Activated B cell treated with CpG ODN at 0.5 μM for 24 hours (primary cell): Measurements from ENCODE around the gene MAML2. TPM values are rescaled to one million over a fixed set of nuclear protein-coding genes. Genes with fewer than 3 reads are reported as not detected.

Experiments used
- ATAC-seq: fragments of 200-7000 bp; cut with Tn5 transposase; one replicate; pipeline ENCODE4 v1.10.0; 2021; ENCODE audit warnings: low read depth, mild to moderate bottlenecking, moderate library complexity
- CTCF ChIA-PET: fragments of 350-600 bp; sonication (Branson Sonifier 250); formaldehyde crosslinking; loops from one replicate; lab custom pipeline; 2021; ENCODE audit warnings: antibody characterized with exemption; lab: Charles Lee
- POLR2A ChIA-PET: fragments of 350-600 bp; sonication (Branson Sonifier 250); formaldehyde crosslinking; loops from one replicate; lab custom pipeline; 2021; ENCODE audit warnings: antibody characterized with exemption; lab: Charles Lee
- DNase-seq: peaks from one replicate; pipeline ENCODE4 v3.0.0; 2022
- H3K27ac Mint-ChIP-seq: one replicate; pipeline ENCODE4 v1.8.0; 2020; ENCODE audit warnings: mixed read lengths
- H3K27me3 Mint-ChIP-seq: one replicate; pipeline ENCODE4 v1.8.0; 2021; ENCODE audit warnings: mixed read lengths
- H3K36me3 Mint-ChIP-seq: one replicate; pipeline ENCODE4 v1.8.0; 2021; ENCODE audit warnings: low read depth, mixed read lengths
- H3K4me1 Mint-ChIP-seq: one replicate; pipeline ENCODE4 v1.8.0; 2021; ENCODE audit warnings: mixed read lengths
- H3K4me3 Mint-ChIP-seq: one replicate; pipeline ENCODE4 v1.8.0; 2020; ENCODE audit warnings: mild to moderate bottlenecking, mixed read lengths
- H3K9me3 Mint-ChIP-seq: one replicate; pipeline ENCODE4 v1.8.0; 2020; ENCODE audit warnings: mixed read lengths
- CTCF ChIP-seq: fragments of 200-600 bp; IDR thresholded peaks from one replicate; pipeline ENCODE4 v1.8.0; 2022; ENCODE audit warnings: antibody characterized with exemption, mild to moderate bottlenecking
- intact Hi-C: fragments of 100-400 bp; cut with micrococcal nuclease; formaldehyde crosslinking; loops from one replicate; pipeline ENCODE4 v1.15.1; 2024
- total RNA-seq: library from RNA; stranded (reverse); gene quantifications from 2 replicates; pipeline ENCODE4 v1.2.3, GENCODE V29; 2022

Gene MAML2
- total RNA-seq, 1 donor from 2014 or later = 24.8 TPM

- H3K4me1 Mint-ChIP-seq = no peaks in the 10 kb centered on the region
- ChIA-PET CTCF (no interaction called here), POLR2A (no interaction called here)
- no peak for ATAC-seq
- intact Hi-C loops = no loop called here
- H3K9me3 Mint-ChIP-seq = no peaks in the 10 kb centered on the region
- H3K27me3 Mint-ChIP-seq = no peaks in the 10 kb centered on the region
- no peak overlapping the region for H3K4me3 Mint-ChIP-seq
- TF ChIP-seq CTCF = no peak
- peaks cover 55% of the 10 kb centered on the region for H3K36me3 Mint-ChIP-seq
- H3K27ac Mint-ChIP-seq = no peak overlapping the region
- no peak for DNase-seq
These were observed 351.9 kb downstream of the MAML2 start for GRCh38 chr11:95991101-95991500.

- Mint-ChIP-seq H3K27ac (no peak overlapping the region), H3K4me1 (no peaks in the 10 kb centered on the region)
- no peak for TF ChIP-seq CTCF
These were observed 353.2 kb downstream of the MAML2 start for GRCh38 chr11:95989780-95990179.

DNA sequence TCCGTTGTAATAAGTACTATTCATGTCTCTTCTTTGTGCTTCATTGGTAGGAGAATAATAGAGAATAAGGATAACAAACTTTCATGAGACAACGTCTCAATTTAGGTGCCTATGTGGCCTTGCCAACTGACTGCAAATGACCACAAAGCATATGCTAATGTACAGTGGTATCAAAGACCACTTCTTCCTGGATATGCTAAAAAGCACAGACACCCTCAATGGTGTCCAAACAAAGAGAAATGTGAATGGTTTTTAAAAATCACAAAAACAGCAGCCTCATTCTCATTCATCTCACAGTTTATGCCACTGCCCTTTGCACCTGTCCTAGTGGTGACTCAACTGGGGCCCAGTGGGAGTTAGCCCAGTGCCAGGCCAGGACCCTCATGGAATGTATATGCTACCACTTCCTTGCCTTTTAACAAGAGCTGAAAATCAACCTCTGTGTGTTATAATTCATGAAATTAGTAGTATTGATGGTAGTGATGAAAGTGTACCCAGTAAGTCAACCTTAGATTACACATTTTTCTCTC, 353.9 kb downstream of the MAML2 start:
- H3K27me3 Mint-ChIP-seq = no peaks in the 10 kb centered on the region

More at GRCh38 chr11:95989780-95990179, 353.2 kb downstream of the MAML2 start:
- Mint-ChIP-seq H3K36me3 (peaks cover 61% of the 10 kb centered on the region), H3K4me3 (no peak overlapping the region), H3K27me3 (no peaks in the 10 kb centered on the region), H3K9me3 (no peaks in the 10 kb centered on the region)
- ATAC-seq (no peak), DNase-seq (no peak)
- intact Hi-C loops = no loop called here
- POLR2A ChIA-PET = interaction anchor here (0.6 kb wide), 1 partner anchor 79 kb away, joined by 10 read pairs; no protein-coding TSS in a partner anchor
- CTCF ChIA-PET = no interaction called here

DNA sequence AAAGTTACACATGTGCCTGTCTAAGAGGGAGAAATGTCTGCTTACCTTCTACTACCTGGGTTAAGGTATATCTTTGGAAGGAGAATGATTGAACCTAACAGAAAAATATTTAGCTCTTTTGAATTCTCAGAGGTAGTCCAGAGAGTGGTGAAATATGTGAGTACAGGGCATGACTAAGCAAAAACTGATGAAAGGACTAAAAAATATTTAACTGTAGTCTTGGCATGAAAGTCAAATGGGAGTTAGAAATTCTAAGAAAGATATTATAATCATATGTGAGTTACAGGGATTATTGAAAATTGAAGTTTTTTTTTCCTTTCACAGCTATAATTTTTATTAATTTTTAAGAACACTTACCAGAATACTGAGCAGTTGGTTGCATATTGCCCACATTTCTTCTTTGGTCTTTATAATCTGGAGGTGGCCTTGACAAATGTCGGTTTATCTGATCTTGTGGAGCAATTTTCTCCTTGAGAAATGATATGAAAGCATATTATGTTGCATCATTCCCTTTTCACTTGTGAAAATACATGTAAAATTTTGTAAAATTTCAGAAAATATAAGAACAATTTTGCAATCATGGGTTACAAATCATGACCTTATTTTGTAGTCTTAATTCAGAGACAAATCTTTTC, 357.7 kb downstream of the MAML2 start:
- no peak for DNase-seq
- POLR2A ChIA-PET = no interaction called here
- H3K9me3 Mint-ChIP-seq = no peaks in the 10 kb centered on the region
- ATAC-seq = no peak
- H3K27ac Mint-ChIP-seq = no peak overlapping the region
- H3K36me3 Mint-ChIP-seq = peaks cover 65% of the 10 kb centered on the region
- CTCF ChIA-PET = no interaction called here
- H3K4me3 Mint-ChIP-seq = no peak overlapping the region
- no peak for TF ChIP-seq CTCF
- H3K4me1 Mint-ChIP-seq = no peaks in the 10 kb centered on the region
- intact Hi-C loops = no loop called here
- H3K27me3 Mint-ChIP-seq = no peaks in the 10 kb centered on the region

More for the DNA sequence above, 353.9 kb downstream of the MAML2 start:
- Mint-ChIP-seq H3K27ac (no peak overlapping the region), H3K9me3 (no peaks in the 10 kb centered on the region), H3K4me1 (no peaks in the 10 kb centered on the region), H3K36me3 (peaks cover 61% of the 10 kb centered on the region), H3K4me3 (no peak overlapping the region)
- DNase-seq (no peak), ATAC-seq (no peak)
- intact Hi-C loops = no loop called here
- ChIA-PET CTCF (no interaction called here), POLR2A (interaction anchor here (0.6 kb wide), 1 partner anchor 80 kb away, joined by 10 read pairs; no protein-coding TSS in a partner anchor)
- TF ChIP-seq CTCF = no peak

DNA sequence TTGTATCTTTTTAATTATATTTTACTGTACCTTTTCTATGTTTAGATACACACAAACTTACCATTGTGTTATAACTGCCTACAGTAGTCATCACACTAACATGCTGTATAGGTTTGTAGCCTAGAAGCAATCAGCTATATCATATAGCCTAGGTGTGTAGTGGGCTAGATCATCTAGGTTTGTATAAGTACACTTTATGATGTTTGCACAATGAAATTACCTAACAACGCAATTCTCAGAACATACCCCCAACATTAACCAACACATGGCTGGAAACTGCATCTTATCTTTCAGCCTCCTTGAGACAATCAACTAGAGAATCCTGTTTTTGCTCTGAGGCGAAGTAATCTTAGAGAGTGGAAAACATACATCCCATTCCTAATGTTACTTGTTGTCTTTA, 358.9 kb downstream of the MAML2 start:
- no peak for TF ChIP-seq CTCF
- no peaks in the 10 kb centered on the region for H3K9me3 Mint-ChIP-seq
- no peaks in the 10 kb centered on the region for H3K27me3 Mint-ChIP-seq
- H3K36me3 Mint-ChIP-seq = peaks cover 67% of the 10 kb centered on the region
- POLR2A ChIA-PET = no interaction called here
- H3K4me1 Mint-ChIP-seq = no peaks in the 10 kb centered on the region
- no peak for ATAC-seq
- H3K4me3 Mint-ChIP-seq = no peak overlapping the region
- DNase-seq = no peak
- intact Hi-C loops = no loop called here
- no peak overlapping the region for H3K27ac Mint-ChIP-seq
- CTCF ChIA-PET = no interaction called here
